GM15510 (cell line): ENCODE results near the gene AKAP12.

ENCODE experiments used
- POLR2A ChIP-seq: IDR thresholded peaks from 3 replicates; pipeline ENCODE4 v1.6.1; 2011; ENCODE audit warnings: borderline replicate concordance; ENCODE audit not compliant: insufficient read length; ENCODE audit errors: extremely low read depth

The AKAP12 gene

DNA sequence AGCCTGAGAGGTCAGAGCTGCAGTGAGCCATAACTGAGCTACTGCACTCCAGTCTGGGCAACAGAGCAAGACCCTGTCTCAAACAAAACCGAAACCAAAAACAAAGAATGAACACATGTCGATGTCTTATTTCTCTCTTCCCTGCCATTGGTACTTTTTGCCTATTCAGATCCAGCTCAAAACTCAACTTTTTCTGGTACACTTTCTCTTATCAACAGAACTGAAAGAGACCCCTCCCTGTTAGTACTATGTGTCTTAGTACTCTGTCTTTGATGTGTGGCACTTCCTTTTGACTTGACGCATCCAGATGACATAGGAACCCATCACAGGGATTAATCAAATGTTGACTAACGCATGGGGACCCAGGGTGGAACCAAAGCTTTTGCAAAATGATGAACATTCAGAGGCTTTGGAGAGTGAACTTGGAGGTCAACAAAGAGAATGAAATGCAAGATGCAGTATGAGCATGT is 44.8 kb downstream of the AKAP12 start:
- no peak for TF ChIP-seq POLR2A

DNA sequence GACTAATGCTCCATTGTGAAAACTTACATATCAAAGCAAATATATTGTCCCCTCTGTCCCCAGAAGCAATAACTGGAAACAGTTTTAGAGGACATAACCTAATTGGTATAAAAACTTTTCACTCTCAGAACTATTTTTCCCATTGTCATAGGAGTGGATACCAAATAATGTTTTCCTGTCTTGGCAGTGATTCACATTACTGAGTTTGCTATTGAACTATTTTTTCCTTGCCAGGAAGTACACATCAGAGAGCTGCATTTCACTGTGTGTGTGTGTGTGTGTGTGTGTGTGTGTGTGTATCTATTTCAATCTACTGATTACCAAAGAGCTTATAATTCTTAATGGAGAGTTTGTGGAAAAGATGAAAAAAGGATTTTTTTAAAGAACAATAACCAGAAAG is 45.4 kb downstream of the AKAP12 start:
- no peak for TF ChIP-seq POLR2A

DNA sequence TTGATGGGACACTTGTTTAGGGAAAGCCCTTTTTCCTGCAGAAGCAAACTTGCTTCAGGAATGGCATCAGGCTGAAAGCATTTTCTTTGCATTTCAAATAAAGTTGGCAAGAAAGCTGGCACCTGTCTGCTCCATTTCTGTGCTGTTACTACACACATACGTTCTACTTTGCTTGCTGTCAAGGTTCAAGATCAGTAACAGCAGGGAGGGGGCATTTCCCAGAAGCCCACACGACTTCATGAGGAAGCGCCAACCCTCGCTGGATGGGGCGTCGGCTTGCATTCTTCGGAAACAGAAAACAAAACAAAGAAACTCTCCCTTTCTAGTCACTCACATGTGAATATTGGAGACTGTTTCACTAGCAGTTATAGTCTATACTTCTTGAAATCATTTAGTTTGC is 46.4 kb downstream of the AKAP12 start:
- TF ChIP-seq POLR2A: no peak

DNA sequence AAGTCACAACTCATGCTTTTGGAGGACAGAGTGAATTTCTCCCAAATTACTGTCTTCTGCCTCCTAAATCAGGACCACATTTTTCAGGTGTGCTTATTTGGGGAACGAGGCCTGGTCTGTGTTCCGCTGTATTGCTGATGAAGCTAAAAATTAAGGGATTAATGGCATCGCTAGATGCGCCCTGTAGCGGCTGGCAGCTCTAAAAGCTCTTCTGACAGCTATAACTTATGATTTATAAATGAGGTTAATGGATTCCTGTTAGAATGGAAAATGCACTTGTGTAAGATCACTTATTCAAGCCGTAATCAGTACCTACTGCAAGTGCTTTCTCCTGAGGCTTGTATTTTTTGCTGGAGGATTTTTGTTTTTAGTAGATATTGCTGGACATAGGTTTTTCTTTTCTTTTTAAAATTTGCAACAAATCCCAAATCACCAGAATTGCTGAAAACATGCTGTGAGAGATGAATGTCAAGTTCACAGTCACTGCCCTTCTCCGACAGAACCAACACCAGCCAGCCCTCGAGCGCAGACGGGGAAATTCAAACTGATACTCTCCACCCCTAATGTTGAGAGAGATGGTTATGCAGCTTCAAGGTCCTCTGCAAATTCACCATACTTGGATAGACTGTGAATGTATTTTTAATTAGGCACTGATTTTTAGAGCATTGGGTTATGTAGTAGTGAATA is 49.1 kb downstream of the AKAP12 start:
- no peak for TF ChIP-seq POLR2A

DNA sequence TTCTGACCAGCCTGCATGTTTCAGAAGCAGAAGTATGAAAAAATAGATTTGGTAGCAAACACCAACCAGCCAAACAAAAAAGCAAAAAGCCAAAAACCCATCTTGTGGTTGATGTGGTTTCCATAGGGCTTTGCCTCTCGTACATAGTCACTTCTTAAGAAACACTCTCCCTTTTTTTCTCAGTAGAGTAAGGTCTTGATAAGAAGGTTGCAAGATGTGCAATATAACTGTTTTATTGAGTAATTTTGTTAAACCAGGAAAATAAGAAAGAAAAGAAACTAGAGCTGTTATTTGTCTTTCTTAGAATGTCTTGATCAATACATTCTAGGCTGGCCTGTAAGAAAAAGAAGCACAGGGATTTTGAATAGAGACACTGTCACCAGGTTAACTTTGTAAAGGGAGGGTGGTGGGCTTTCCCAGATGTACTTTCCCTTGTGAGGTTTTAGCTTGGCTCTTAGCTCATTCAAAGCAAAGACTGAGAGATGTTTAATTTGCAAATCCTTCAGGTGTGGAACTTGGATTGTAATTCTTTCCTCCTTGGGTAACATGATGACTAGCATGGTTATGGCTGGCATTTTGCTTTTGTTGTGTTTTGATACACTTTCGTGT is 49.7 kb downstream of the AKAP12 start:
- no peak for TF ChIP-seq POLR2A

DNA sequence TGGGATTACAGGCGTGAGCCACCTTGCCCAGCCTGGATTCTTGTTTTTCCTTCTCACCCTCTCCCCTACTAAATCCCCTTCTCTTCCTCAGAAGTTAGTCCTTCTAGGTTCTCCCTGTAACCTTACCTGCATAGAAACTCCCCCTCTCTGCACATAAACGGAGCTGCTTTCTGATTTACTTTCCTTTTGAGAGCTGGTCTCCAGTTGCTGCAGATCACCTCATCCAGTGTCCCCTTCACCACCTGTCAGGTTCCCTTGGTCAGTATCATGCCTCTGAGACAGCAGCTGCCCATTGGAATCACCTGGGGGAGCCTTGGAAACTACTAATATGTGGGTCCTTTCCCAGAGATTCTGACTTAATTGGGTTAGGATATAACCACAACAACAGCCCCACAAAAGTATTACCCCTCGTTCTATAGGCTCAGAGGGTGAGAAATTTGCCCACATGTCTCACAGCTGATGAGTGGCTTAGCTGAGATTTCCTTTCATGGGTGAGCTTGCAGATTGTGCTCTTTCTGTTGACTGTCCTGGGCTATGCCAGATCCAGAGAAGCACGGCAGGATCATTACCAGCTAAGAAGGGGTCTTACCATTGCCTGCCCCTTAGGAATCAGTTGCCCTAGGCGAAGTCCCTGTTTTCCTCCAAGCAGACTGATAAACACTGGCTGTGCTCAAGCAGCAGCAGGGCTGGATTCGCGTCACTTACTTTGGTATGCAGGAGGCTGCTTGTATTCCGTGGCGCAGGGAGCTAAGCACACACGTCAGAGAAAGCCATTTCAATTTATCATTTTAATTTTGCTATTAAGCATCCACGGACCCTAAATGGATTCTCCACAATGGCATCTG is 51.3 kb downstream of the AKAP12 start:
- no peak for TF ChIP-seq POLR2A

DNA sequence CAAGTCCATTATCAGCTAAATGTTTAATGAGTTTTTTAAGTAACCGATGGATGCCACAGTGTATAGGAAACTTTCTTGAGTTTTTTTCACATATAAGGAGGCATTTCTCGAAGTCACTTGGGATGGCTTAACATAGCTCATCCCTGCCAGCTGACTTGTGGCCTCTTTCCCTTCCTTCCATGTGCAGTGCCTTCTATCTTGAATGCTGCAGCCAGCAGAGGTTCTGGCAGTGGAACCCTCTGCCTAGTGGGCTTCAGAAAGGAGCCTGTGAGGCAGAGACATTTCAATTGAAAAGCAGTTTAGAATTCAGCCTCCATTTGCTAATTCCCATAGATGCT is 51.9 kb downstream of the AKAP12 start:
- TF ChIP-seq POLR2A: no peak

DNA sequence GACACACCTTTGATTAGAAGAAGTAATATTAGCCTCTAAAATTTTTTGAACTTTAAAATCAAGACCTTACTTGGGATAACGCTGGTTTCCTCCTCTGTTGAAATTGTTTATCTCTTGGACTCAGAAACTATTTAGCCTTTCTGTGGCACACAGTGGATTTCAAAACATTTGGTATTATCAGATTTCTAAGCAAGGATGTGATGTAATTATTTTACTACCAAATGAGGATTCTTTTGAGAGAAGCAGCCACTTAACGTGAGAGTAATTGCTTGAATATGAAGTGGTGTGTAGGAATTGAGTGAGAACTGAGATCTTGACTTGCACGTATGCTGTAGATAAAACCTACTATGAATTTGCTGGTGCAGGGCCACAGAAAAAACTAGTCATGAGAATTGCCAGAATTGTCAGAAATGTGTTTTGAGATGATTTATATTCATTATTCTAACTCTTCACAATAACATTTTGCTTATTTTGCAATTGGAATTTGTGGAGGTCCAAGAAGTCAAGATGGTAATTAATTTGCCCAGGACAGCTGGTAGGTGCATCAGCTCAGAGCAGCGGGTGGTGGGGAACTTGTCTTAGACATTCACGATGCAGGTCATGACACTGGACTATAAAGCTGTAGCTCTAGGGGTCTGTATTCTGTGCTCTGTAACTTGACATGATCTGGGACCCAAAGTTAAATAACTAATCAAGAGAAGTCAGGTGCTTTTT is 53.4 kb downstream of the AKAP12 start:
- TF ChIP-seq POLR2A: no peak

DNA sequence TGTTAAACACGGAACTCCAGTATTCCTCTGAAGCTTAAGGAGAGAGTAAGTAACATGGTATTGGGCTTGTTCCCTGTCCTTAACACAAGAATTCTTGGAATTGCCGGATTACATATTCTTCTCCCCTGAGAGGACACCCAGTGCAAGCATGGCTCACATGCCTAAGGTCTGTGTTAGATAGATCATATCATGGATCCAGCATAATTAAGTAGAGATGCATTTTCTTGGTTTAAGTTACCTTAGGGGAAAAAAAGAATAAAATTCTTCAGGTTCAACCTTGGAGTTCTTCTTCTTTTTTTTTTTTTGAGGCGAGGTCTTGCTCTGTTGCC is 53.9 kb downstream of the AKAP12 start:
- no peak for TF ChIP-seq POLR2A

DNA sequence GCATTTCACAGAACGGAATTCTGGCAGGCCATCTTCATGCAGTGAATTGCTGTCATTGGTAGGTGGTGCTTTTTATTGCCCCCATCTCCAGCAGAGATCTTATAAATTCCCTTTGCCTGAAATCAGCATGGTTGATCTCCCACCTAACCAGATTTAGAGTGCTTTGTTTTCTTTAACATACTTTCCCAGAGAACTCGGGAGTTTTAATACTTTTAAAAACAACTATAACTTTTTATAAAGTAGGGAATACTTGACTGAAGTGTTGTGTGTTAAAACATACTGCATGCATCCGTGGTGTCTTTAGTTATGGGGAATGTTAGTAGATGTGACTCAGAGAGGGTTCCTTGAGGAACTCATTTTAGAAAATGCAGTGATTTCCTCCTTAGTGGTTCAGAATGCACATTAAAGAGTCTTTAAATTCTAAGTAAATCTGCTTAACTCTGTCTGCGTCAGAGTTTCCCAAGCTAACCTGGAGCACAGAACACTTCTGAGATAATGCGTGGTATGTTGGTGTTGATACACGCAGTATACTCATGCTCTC is 54.9 kb downstream of the AKAP12 start:
- TF ChIP-seq POLR2A: no peak

DNA sequence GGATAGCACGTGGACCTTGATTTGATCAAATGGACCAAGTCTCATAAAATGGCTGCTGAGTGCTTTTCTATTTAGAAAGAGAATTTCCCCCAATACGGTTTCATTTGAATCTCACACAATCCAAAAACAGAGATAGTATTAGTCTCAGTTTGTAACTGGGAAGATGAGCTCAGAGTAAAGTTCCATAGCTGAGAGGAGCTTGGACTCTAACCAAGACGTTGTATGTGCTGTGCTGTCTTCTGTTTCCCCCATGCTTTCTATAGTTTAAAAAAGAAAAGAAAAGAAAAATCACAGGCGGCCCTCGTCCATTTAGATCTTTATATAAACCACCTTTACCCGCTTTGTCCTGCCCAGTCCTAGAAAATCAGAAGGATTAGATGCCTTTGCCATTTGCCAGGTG is 58.1 kb downstream of the AKAP12 start:
- no peak for TF ChIP-seq POLR2A

DNA sequence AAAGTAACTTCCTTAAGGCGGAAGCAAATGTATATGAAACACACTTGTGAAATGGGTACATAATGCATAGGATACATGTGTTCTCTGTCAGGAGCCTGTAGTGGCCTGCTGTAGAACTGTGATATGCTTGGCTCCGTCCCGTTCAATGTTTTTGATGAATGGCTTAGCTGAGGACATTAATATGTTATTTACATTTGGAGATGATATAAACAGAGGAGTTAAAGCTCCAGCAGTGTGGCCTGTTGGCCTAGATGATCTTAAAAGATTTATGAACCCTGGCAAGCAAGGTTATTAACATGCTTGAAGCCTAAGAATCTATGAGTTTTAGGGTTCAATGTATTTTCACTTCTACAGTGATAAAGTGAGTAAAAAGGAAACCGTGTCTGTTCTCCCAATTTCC is 59.2 kb downstream of the AKAP12 start:
- no peak for TF ChIP-seq POLR2A

DNA sequence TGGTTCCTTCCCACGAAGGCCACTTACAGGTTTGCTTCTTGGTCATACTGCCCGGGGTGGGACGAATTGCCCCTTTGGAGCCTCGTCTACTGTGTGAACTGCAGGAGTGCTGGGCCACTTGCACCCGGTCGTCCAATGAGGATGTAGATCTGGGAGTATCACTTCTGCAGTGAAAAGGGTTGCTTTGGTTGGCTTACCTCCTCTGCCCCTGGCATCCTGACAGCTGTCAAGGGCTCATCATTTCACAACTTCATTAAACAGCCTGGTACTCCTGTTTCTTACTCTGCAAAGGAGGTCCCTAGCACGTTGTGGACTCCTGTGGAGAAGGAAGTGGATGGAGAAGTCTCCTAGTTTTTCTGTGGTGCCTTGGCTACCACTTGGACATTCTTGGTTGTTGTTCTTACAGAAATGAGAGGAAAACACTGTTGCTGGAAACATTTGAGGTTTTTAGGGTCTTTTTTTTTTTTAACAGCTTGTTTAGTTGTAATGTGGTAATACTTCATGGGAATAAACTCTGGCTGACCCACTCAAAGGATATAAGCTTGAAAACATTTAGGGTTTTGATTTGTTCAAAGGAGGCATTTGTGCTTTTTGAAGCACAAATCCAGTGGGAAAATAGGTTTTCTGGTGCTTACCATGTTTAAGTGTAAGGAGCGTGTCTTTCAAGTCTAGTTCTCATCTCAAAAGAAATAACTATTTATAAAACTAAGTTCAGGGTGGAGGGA is 60.7 kb downstream of the AKAP12 start:
- TF ChIP-seq POLR2A: no peak

DNA sequence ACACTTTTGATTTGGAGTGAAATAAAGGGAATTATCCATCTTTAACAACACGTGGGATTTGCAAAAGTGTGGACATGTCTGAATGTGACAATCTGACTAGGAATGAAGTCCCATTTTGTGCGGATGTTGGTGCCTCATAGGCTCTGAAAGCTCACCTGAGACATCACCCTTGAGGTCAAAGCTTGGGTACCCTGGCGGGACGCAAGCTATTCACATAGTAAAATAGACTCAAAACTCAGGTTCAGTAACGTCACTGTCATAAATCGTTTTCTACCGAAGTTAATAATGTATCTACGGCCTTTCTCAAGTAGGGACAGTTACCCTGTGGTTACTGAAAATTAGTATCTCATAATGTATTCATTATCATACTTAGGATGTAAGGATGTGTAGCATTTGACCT is 61.8 kb downstream of the AKAP12 start:
- no peak for TF ChIP-seq POLR2A
